GM19099 (cell line): ENCODE data around the gene NKD1.

ENCODE experiments used
- POLR2A ChIP-seq: IDR thresholded peaks from 3 replicates; pipeline ENCODE4 v1.6.1; 2011; ENCODE audit warnings: low read depth; ENCODE audit not compliant: insufficient read length; ENCODE audit errors: extremely low read depth

Gene NKD1

GRCh38 chr16:50573947-50574744, 25.9 kb downstream of the NKD1 start:
- TF ChIP-seq POLR2A: no peak

GRCh38 chr16:50574745-50575136, 26.5 kb downstream of the NKD1 start:
- TF ChIP-seq POLR2A: no peak

- no peak for TF ChIP-seq POLR2A
Measured at GRCh38 chr16:50575743-50576142, 27.5 kb downstream of the NKD1 start.

GRCh38 chr16:50576403-50577113, 28.4 kb downstream of the NKD1 start:
- TF ChIP-seq POLR2A: no peak

GRCh38 chr16:50578137-50578536, 29.9 kb downstream of the NKD1 start:
- TF ChIP-seq POLR2A: no peak

- TF ChIP-seq POLR2A: no peak
Measured at GRCh38 chr16:50580180-50580798, 32.1 kb downstream of the NKD1 start.

- TF ChIP-seq POLR2A: no peak
Measured at GRCh38 chr16:50581845-50582244, 33.6 kb downstream of the NKD1 start.

GRCh38 chr16:50583211-50583610, 35.0 kb downstream of the NKD1 start:
- TF ChIP-seq POLR2A: no peak

- no peak for TF ChIP-seq POLR2A
Measured at GRCh38 chr16:50584033-50584722, 36.0 kb downstream of the NKD1 start.

- no peak for TF ChIP-seq POLR2A
Measured at GRCh38 chr16:50585331-50585776, 37.2 kb downstream of the NKD1 start.

- no peak for TF ChIP-seq POLR2A
Measured at GRCh38 chr16:50587543-50587942, 39.3 kb downstream of the NKD1 start.

- TF ChIP-seq POLR2A: no peak
Measured at GRCh38 chr16:50588276-50588675, 40.1 kb downstream of the NKD1 start.

- no peak for TF ChIP-seq POLR2A
Measured at GRCh38 chr16:50591209-50591608, 43.0 kb downstream of the NKD1 start.

- no peak for TF ChIP-seq POLR2A
Measured at GRCh38 chr16:50591800-50592771, 43.9 kb downstream of the NKD1 start.
